WTC11 (cell line): ENCODE results near the gene CEP57. TPM values are rescaled to one million over a fixed set of nuclear protein-coding genes. Genes with fewer than 3 reads are reported as not detected.

ENCODE experiments used
- ATAC-seq: fragments of 200-7000 bp; cut with Tn5 transposase; 2 replicates; pipeline ENCODE4 v1.10.0; 2021; ENCODE audit warnings: mild to moderate bottlenecking, moderate library complexity
- CTCF ChIA-PET: fragments of 300-600 bp; sonication (Branson Sonifier 250); formaldehyde crosslinking; loops from one replicate; lab custom pipeline; 2021; ENCODE audit warnings: antibody characterized with exemption; lab: Charles Lee
- POLR2A ChIA-PET: fragments of 350-600 bp; sonication (Branson Sonifier 250); formaldehyde crosslinking; loops from one replicate; lab custom pipeline; 2021; ENCODE audit warnings: antibody characterized with exemption; lab: Charles Lee
- DNase-seq: peaks from one replicate; pipeline ENCODE4 v3.0.0; 2021; ENCODE audit warnings: low spot score
- H3K27ac Mint-ChIP-seq: 2 replicates; pipeline ENCODE4 v1.8.0; 2021; ENCODE audit warnings: mixed read lengths
- H3K27me3 Mint-ChIP-seq: 2 replicates; pipeline ENCODE4 v1.8.0; 2021; ENCODE audit warnings: low read depth, mild to moderate bottlenecking, moderate library complexity, mixed read lengths
- H3K36me3 Mint-ChIP-seq: 2 replicates; pipeline ENCODE4 v1.8.0; 2021; ENCODE audit warnings: mixed read lengths
- H3K4me1 Mint-ChIP-seq: 2 replicates; pipeline ENCODE4 v1.8.0; 2022; ENCODE audit warnings: mixed read lengths
- H3K4me3 Mint-ChIP-seq: 2 replicates; pipeline ENCODE4 v1.8.0; 2021; ENCODE audit warnings: mild to moderate bottlenecking, moderate library complexity, mixed read lengths
- H3K9me3 Mint-ChIP-seq: 2 replicates; pipeline ENCODE4 v1.8.0; 2021; ENCODE audit warnings: mixed read lengths
- AFF4 ChIP-seq: sonication (generic); formaldehyde crosslinking; IDR thresholded peaks from 2 replicates; pipeline ENCODE4 v1.8.1; 2023; ENCODE audit warnings: mild to moderate bottlenecking, missing genetic modification reagents, borderline replicate concordance
- ATF1 ChIP-seq: sonication (generic); formaldehyde crosslinking; IDR thresholded peaks from 2 replicates; pipeline ENCODE4 v1.8.1; 2023; ENCODE audit warnings: mild to moderate bottlenecking, moderate library complexity, missing genetic modification reagents
- ATF3 ChIP-seq: sonication (generic); formaldehyde crosslinking; conservative IDR thresholded peaks from 2 replicates; pipeline ENCODE4 v1.8.1; 2022; ENCODE audit warnings: mild to moderate bottlenecking, missing genetic modification reagents
- ATF6 ChIP-seq: sonication (generic); formaldehyde crosslinking; IDR thresholded peaks from 2 replicates; pipeline ENCODE4 v1.8.1; 2023; ENCODE audit warnings: mild to moderate bottlenecking, missing genetic modification reagents
- CBFB ChIP-seq: sonication (generic); formaldehyde crosslinking; IDR thresholded peaks from 2 replicates; pipeline ENCODE4 v1.8.1; 2022; ENCODE audit warnings: mild to moderate bottlenecking, low read depth, missing genetic modification reagents
- CREB1 ChIP-seq: sonication (generic); formaldehyde crosslinking; IDR thresholded peaks from 2 replicates; pipeline ENCODE4 v1.8.0; 2023; ENCODE audit warnings: mild to moderate bottlenecking, missing genetic modification reagents
- CREM ChIP-seq: sonication (generic); formaldehyde crosslinking; IDR thresholded peaks from 2 replicates; pipeline ENCODE4 v1.8.1; 2022; ENCODE audit warnings: mild to moderate bottlenecking, missing genetic modification reagents, moderate library complexity
- ETV6 ChIP-seq: sonication (generic); formaldehyde crosslinking; IDR thresholded peaks from 2 replicates; pipeline ENCODE4 v1.8.1; 2022; ENCODE audit warnings: mild to moderate bottlenecking, missing genetic modification reagents
- GTF2I ChIP-seq: fragments of 250-450 bp; sonication (Bioruptor Pico); conservative IDR thresholded peaks from 2 replicates; pipeline ENCODE4 v1.4.0; 2021; ENCODE audit warnings: mild to moderate bottlenecking
- HMGA2 ChIP-seq: fragments of 250-450 bp; sonication (Bioruptor Pico); IDR thresholded peaks from 2 replicates; pipeline ENCODE4 v1.4.0; 2021; ENCODE audit warnings: mild to moderate bottlenecking, moderate library complexity
- NFYB ChIP-seq: sonication (generic); formaldehyde crosslinking; conservative IDR thresholded peaks from 2 replicates; pipeline ENCODE4 v1.8.0; 2022; ENCODE audit warnings: low read depth, missing genetic modification reagents
- NR1H2 ChIP-seq: sonication (generic); formaldehyde crosslinking; IDR thresholded peaks from 2 replicates; pipeline ENCODE4 v1.9.0; 2021; ENCODE audit warnings: mild to moderate bottlenecking, moderate library complexity, missing genetic modification reagents
- NR2C2 ChIP-seq: sonication (generic); formaldehyde crosslinking; IDR thresholded peaks from 2 replicates; pipeline ENCODE4 v1.8.0; 2022; ENCODE audit warnings: mild to moderate bottlenecking, missing genetic modification reagents
- OVOL2 ChIP-seq: fragments of 250-450 bp; sonication (Bioruptor Pico); IDR thresholded peaks from 2 replicates; pipeline ENCODE4 v1.9.0; 2021; ENCODE audit warnings: mild to moderate bottlenecking, borderline replicate concordance
- SP1 ChIP-seq: sonication (generic); formaldehyde crosslinking; conservative IDR thresholded peaks from 2 replicates; pipeline ENCODE4 v1.8.1; 2022; ENCODE audit warnings: missing genetic modification reagents
- TEAD1 ChIP-seq: sonication (generic); formaldehyde crosslinking; IDR thresholded peaks from 2 replicates; pipeline ENCODE4 v1.8.0; 2022; ENCODE audit warnings: mild to moderate bottlenecking, missing genetic modification reagents
- TEAD4 ChIP-seq: sonication (generic); formaldehyde crosslinking; IDR thresholded peaks from 2 replicates; pipeline ENCODE4 v1.8.0; 2022; ENCODE audit warnings: mild to moderate bottlenecking, missing genetic modification reagents
- TP53 ChIP-seq: sonication (generic); formaldehyde crosslinking; IDR thresholded peaks from 2 replicates; pipeline ENCODE4 v1.8.1; 2023; ENCODE audit warnings: mild to moderate bottlenecking, missing genetic modification reagents
- ZBTB21 ChIP-seq: sonication (generic); formaldehyde crosslinking; IDR thresholded peaks from 2 replicates; pipeline ENCODE4 v1.8.1; 2023; ENCODE audit warnings: mild to moderate bottlenecking, missing genetic modification reagents, borderline replicate concordance
- ZMAT4 ChIP-seq: fragments of 250-450 bp; sonication (Bioruptor Pico); IDR thresholded peaks from 2 replicates; pipeline ENCODE4 v1.9.0; 2021; ENCODE audit warnings: mild to moderate bottlenecking
- ZNF121 ChIP-seq: sonication (generic); formaldehyde crosslinking; IDR thresholded peaks from 2 replicates; pipeline ENCODE4 v1.8.0; 2023; ENCODE audit warnings: missing genetic modification reagents
- ZNF219 ChIP-seq: sonication (generic); formaldehyde crosslinking; IDR thresholded peaks from 2 replicates; pipeline ENCODE4 v1.8.0; 2023; ENCODE audit warnings: missing genetic modification reagents, mild to moderate bottlenecking, borderline replicate concordance
- ZNF263 ChIP-seq: sonication (generic); formaldehyde crosslinking; IDR thresholded peaks from 2 replicates; pipeline ENCODE4 v1.8.1; 2022; ENCODE audit warnings: low read depth, mild to moderate bottlenecking, moderate library complexity, missing genetic modification reagents
- ZNF317 ChIP-seq: sonication (generic); formaldehyde crosslinking; IDR thresholded peaks from 2 replicates; pipeline ENCODE4 v1.8.1; 2023; ENCODE audit warnings: low read depth, mild to moderate bottlenecking, moderate library complexity, missing genetic modification reagents, borderline replicate concordance
- ZNF423 ChIP-seq: fragments of 250-450 bp; sonication (Bioruptor Pico); IDR thresholded peaks from 2 replicates; pipeline ENCODE4 v2.1.2; 2022; ENCODE audit warnings: mild to moderate bottlenecking, moderate library complexity
- ZSCAN18 ChIP-seq: fragments of 250-450 bp; sonication (Bioruptor Pico); IDR thresholded peaks from 2 replicates; pipeline ENCODE4 v2.1.2; 2022; ENCODE audit warnings: mild to moderate bottlenecking, moderate library complexity
- total RNA-seq: library from RNA; stranded (reverse); gene quantifications from 3 replicates; pipeline ENCODE4 v1.2.3, GENCODE V29; 2021

CEP57 gene
- total RNA-seq, 1 experiment from 2014 or later, result 70.7 TPM

GRCh38 chr11:95831198-95831883 lies 41.0 kb downstream of the CEP57 start:
- Mint-ChIP-seq H3K4me3 (no peak overlapping the region), H3K9me3 (no peaks in the 10 kb centered on the region), H3K27ac (no peak overlapping the region), H3K36me3 (peaks cover 47% of the 10 kb centered on the region), H3K4me1 (no peaks in the 10 kb centered on the region), H3K27me3 (no peaks in the 10 kb centered on the region)
- DNase-seq (no peak), ATAC-seq (no peak)
- ChIA-PET CTCF (no interaction called here), POLR2A (no interaction called here)
- no peak for TF ChIP-seq CBFB (CRISPR knock-in tag)
- TF ChIP-seq ATF3 (CRISPR knock-in tag), result no peak
- TF ChIP-seq ETV6 (CRISPR knock-in tag), result no peak
- no peak for TF ChIP-seq ZNF317 (CRISPR knock-in tag)
- TF ChIP-seq CREB1 (CRISPR knock-in tag), result no peak
- no peak for TF ChIP-seq AFF4 (CRISPR knock-in tag)
- TF ChIP-seq ZSCAN18 (CRISPR knock-in tag), result no peak
- TF ChIP-seq ATF1 (CRISPR knock-in tag), result no peak
- TF ChIP-seq HMGA2, result no peak
- TF ChIP-seq TP53 (CRISPR knock-in tag), result no peak
- no peak for TF ChIP-seq ZNF263 (CRISPR knock-in tag)
- TF ChIP-seq NR2C2 (CRISPR knock-in tag), result no peak
- no peak for TF ChIP-seq ZMAT4 (CRISPR knock-in tag)
- no peak for TF ChIP-seq TEAD1 (CRISPR knock-in tag)
- no peak for TF ChIP-seq NR1H2 (CRISPR knock-in tag)
- TF ChIP-seq ZNF121 (CRISPR knock-in tag), result no peak
- no peak for TF ChIP-seq GTF2I
- no peak for TF ChIP-seq SP1 (CRISPR knock-in tag)
- TF ChIP-seq CREM, result no peak

- no peak for DNase-seq
- Mint-ChIP-seq H3K27ac (no peak overlapping the region), H3K27me3 (no peaks in the 10 kb centered on the region), H3K36me3 (peaks cover 53% of the 10 kb centered on the region), H3K9me3 (no peaks in the 10 kb centered on the region), H3K4me1 (no peaks in the 10 kb centered on the region), H3K4me3 (no peak overlapping the region)
- POLR2A ChIA-PET, result no interaction called here
- CTCF ChIA-PET, result no interaction called here
- ATAC-seq, result no peak
- TF ChIP-seq ZNF317 (CRISPR knock-in tag), result no peak
- TF ChIP-seq TEAD4, result no peak
- TF ChIP-seq ATF6 (CRISPR knock-in tag), result no peak
- TF ChIP-seq ZNF423 (CRISPR knock-in tag), result no peak
- no peak for TF ChIP-seq NFYB (CRISPR knock-in tag)
- no peak for TF ChIP-seq ZBTB21 (CRISPR knock-in tag)
- no peak for TF ChIP-seq ZNF121 (CRISPR knock-in tag)
- no peak for TF ChIP-seq ZNF219 (CRISPR knock-in tag)
- TF ChIP-seq CBFB (CRISPR knock-in tag), result no peak
- no peak for TF ChIP-seq OVOL2 (CRISPR knock-in tag)
Measured at GRCh38 chr11:95832763-95833162, 42.5 kb downstream of the CEP57 start.
